Trophoblast cell (in vitro differentiated cells and primary cell): Measurements from ENCODE around the gene MARCHF2. TPM values are rescaled to one million over a fixed set of nuclear protein-coding genes. Genes with fewer than 3 reads are reported as not detected.

Experiments used
- DNase-seq, 2 donors: peaks; one replicate each; pipeline ENCODE4 v3.0.0-alpha.2; 2016
- H2AFZ ChIP-seq: 2 replicates; pipeline ENCODE4 v1.6.1; 2013; ENCODE audit warnings: low read length, moderate library complexity, mild to moderate bottlenecking; ENCODE audit not compliant: insufficient read depth, poor library complexity
- H2AK5ac ChIP-seq: 2 replicates; pipeline ENCODE4 v1.6.1; 2013; ENCODE audit warnings: mild to moderate bottlenecking, low read length
- H2BK120ac ChIP-seq: 2 replicates; pipeline ENCODE4 v1.6.1; 2013; ENCODE audit warnings: low read length, mild to moderate bottlenecking, moderate library complexity; ENCODE audit not compliant: insufficient read depth, poor library complexity
- H2BK12ac ChIP-seq: 2 replicates; pipeline ENCODE4 v1.6.1; 2013; ENCODE audit warnings: mild to moderate bottlenecking, low read length, moderate library complexity
- H2BK5ac ChIP-seq: 2 replicates; pipeline ENCODE4 v1.6.1; 2013; ENCODE audit warnings: low read length, low read depth, moderate library complexity, mild to moderate bottlenecking; ENCODE audit not compliant: poor library complexity
- H3K14ac ChIP-seq: 2 replicates; pipeline ENCODE4 v1.6.1; 2013; ENCODE audit warnings: mild to moderate bottlenecking, low read length
- H3K18ac ChIP-seq: 2 replicates; pipeline ENCODE4 v1.6.1; 2013; ENCODE audit warnings: mild to moderate bottlenecking, low read length
- H3K23ac ChIP-seq: 2 replicates; pipeline ENCODE4 v1.6.1; 2013; ENCODE audit warnings: low read length
- H3K27ac ChIP-seq: 2 replicates; pipeline ENCODE4 v1.5.1; 2013; ENCODE audit warnings: low read depth, mild to moderate bottlenecking, inconsistent platforms, low read length, moderate library complexity
- H3K27me3 ChIP-seq: 2 replicates; pipeline ENCODE4 v1.6.1; 2013; ENCODE audit warnings: inconsistent platforms, mild to moderate bottlenecking, low read length, moderate library complexity; ENCODE audit not compliant: insufficient read depth
- H3K36me3 ChIP-seq, 2 experiments: 1 replicate in 1 of 2; 2 replicates in 1 of 2; pipeline ENCODE4 v1.6.1; 2013; ENCODE audit warnings: low read length in 2 of 2, mild to moderate bottlenecking in 2 of 2, moderate library complexity in 1 of 2; ENCODE audit not compliant: insufficient read depth in 2 of 2, control insufficient read depth in 1 of 2
- H3K4ac ChIP-seq: 2 replicates; pipeline ENCODE4 v1.6.1; 2013; ENCODE audit warnings: low read depth, mild to moderate bottlenecking, low read length, moderate library complexity
- H3K4me1 ChIP-seq, 2 experiments: 1 replicate in 1 of 2; 2 replicates in 1 of 2; pipeline ENCODE4 v1.6.1; 2013; ENCODE audit warnings: low read length in 2 of 2, mild to moderate bottlenecking in 2 of 2, moderate library complexity in 1 of 2; ENCODE audit not compliant: insufficient read depth in 2 of 2, control insufficient read depth in 1 of 2
- H3K4me2 ChIP-seq: 2 replicates; pipeline ENCODE4 v1.6.1; 2013; ENCODE audit warnings: inconsistent platforms, mild to moderate bottlenecking, low read length, moderate library complexity
- H3K4me3 ChIP-seq: 2 replicates; pipeline ENCODE4 v1.5.1; 2013; ENCODE audit warnings: mild to moderate bottlenecking, low read depth, low read length, inconsistent platforms
- H3K79me1 ChIP-seq: one replicate; pipeline ENCODE4 v1.6.1; 2013; ENCODE audit warnings: low read length
- H3K79me2 ChIP-seq: 2 replicates; pipeline ENCODE4 v1.6.1; 2013; ENCODE audit warnings: low read length, mild to moderate bottlenecking; ENCODE audit not compliant: control insufficient read depth, insufficient read depth, poor library complexity
- H3K9ac ChIP-seq: 2 replicates; pipeline ENCODE4 v1.6.1; 2013; ENCODE audit warnings: mild to moderate bottlenecking, low read length
- H3K9me3 ChIP-seq: 2 replicates; pipeline ENCODE4 v1.6.1; 2013; ENCODE audit warnings: low read depth, mild to moderate bottlenecking, control low read depth, inconsistent platforms, low read length; ENCODE audit not compliant: insufficient read depth
- H4K12ac ChIP-seq: 2 replicates; pipeline ENCODE4 v1.6.1; 2013; ENCODE audit warnings: low read depth, mild to moderate bottlenecking, low read length, moderate library complexity
- H4K8ac ChIP-seq: 2 replicates; pipeline ENCODE4 v1.6.1; 2013; ENCODE audit warnings: low read depth, mild to moderate bottlenecking, low read length, moderate library complexity
- H4K91ac ChIP-seq: one replicate; pipeline ENCODE4 v1.6.1; 2013; ENCODE audit warnings: low read depth, mild to moderate bottlenecking, low read length, moderate library complexity
- WGBS: extraction: QIAGEN DNeasy Blood & Tissue Kit; methylation state at CpG from one replicate; pipeline ENCODE4 v1.1.7; 2013; ENCODE audit warnings: missing lambda C conversion rate; ENCODE audit not compliant: insufficient read length, insufficient coverage; ENCODE audit errors: extremely low coverage; 5-methylcytosine and 5-hydroxymethylcytosine counted together
- polyA plus RNA-seq: library from polyadenylated mRNA; stranded (reverse); fragments of 200-250 nt; gene quantifications from 2 replicates; pipeline ENCODE4 v1.2.3, GENCODE V29; 2013

The MARCHF2 gene, protein sequence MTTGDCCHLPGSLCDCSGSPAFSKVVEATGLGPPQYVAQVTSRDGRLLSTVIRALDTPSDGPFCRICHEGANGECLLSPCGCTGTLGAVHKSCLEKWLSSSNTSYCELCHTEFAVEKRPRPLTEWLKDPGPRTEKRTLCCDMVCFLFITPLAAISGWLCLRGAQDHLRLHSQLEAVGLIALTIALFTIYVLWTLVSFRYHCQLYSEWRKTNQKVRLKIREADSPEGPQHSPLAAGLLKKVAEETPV
- polyA plus RNA-seq: 22.2 and 22.7 TPM in 2 replicates

DNA sequence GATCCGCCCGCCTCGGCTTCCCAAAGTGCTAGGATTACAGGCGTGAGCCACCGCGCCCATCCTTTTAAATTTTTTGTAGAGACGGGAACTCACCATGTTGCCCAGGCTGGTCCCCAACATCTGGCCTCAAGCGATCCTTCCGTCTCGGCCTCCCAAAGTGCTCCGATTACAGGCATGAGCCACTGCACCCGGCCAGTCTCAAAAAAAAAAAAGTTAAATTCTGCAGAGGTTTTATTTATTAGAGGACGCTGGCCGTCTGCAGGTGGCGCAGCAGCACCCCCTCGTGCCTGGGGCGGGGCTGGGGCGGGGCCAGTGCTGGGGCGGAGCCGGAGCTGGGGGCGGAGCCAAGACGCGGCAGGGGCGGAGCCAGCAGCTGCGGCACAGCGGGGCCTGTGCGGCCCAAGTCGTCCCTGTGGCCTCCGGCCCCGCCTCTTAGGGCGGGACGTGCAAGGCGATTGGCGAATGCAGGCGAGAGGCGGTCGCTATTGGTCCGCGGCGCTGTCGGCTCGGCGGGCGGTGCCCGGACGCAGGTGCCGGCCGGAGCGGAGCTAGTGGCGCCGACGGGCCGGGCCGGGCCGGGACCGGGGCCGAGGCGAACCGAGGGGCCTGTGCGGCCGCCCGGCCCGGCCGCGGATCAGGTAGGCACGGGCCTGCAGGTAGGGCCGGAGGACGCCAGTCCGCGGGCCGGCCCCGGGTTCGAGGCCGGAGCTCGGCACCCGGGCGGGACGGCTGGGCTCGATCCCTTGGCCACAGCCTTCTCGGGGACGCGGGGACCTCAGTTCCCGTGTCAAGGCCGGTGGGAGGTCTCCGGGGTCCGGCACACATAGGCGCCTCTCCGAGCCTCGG, at the start of gene MARCHF2:
TSS of gene MARCHF2 (plus strand) at position 523 of the 846 bp plus-strand sequence. CDS start 8,536 bp downstream, outside the sequence.
- H3K23ac ChIP-seq: no peak within 1 kb of the TSS
- no peaks in the 10 kb centered on the region for H3K27me3 ChIP-seq
- no peaks in the 10 kb centered on the region for H3K36me3 ChIP-seq
- peaks cover 3% of the 10 kb centered on the region for H3K79me2 ChIP-seq
- H3K14ac ChIP-seq: peak within 1 kb of the TSS; percentile 68
- H3K79me1 ChIP-seq: peaks cover 7% of the 10 kb centered on the region
- H4K91ac ChIP-seq: peak within 1 kb of the TSS; percentile 76
- peak within 1 kb of the TSS; percentile 87 for H3K4me2 ChIP-seq
- H3K4me1 ChIP-seq: peaks cover 12 to 14% of the 10 kb centered on the region in 2 experiments
- H3K18ac ChIP-seq: peak within 1 kb of the TSS; percentile 51
- H3K9ac ChIP-seq: no peak within 1 kb of the TSS
- no peak within 1 kb of the TSS for H3K27ac ChIP-seq
- no CpG with 5 or more reads among the region's 89 CpGs for WGBS
- H2AFZ ChIP-seq: peak within 1 kb of the TSS; percentile 52
- peak within 1 kb of the TSS; percentile 70 for H4K12ac ChIP-seq
- peak within 1 kb of the TSS; percentile 53 for H2AK5ac ChIP-seq
- peak within 1 kb of the TSS; percentile 40 for H2BK120ac ChIP-seq
- peak within 1 kb of the TSS; percentile 78 for H4K8ac ChIP-seq
- H3K4me3 ChIP-seq: peak within 1 kb of the TSS; percentile 81
- H3K4ac ChIP-seq: peak within 1 kb of the TSS; percentile 48
- peak; percentile 98 for DNase-seq
- H2BK12ac ChIP-seq: no peak within 1 kb of the TSS
- no peaks in the 10 kb centered on the region for H3K9me3 ChIP-seq
- no peak within 1 kb of the TSS for H2BK5ac ChIP-seq

DNA sequence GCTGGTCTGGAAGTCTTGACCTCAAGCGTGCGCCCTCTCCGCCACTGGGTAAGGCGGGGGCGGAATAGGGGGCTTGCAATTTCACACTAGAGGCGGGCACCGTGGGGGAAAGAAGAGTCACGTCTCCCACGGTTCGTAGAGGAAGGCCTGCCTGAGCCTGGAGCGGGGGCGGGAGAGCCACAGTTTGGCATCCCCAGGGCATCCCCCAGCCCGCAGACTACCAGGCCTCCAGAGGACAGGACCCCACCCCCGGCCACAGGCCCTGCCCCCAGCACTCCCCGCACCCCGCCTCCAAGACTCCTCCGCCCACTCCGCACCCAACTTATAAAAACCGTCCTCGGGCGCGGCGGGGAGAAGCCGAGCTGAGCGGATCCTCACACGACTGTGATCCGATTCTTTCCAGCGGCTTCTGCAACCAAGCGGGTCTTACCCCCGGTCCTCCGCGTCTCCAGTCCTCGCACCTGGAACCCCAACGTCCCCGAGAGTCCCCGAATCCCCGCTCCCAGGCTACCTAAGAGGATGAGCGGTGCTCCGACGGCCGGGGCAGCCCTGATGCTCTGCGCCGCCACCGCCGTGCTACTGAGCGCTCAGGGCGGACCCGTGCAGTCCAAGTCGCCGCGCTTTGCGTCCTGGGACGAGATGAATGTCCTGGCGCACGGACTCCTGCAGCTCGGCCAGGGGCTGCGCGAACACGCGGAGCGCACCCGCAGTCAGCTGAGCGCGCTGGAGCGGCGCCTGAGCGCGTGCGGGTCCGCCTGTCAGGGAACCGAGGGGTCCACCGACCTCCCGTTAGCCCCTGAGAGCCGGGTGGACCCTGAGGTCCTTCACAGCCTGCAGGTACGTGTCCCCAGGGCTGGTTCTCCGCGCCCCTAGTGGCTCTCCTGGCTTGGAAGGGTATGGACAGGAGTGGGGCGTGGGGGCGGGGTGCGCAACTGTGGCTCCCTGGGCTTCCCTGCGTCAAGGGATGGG, 49.0 kb upstream of the MARCHF2 start, which contains the start of gene ANGPTL4:
TSS of gene ANGPTL4 (plus strand) at position 353 of the 969 bp plus-strand sequence. CDS start at position 520, 167 bp downstream.
- peaks cover 20 to 26% of the 10 kb centered on the region in 2 experiments for H3K4me1 ChIP-seq
- H2AK5ac ChIP-seq: no peak within 1 kb of the TSS
- H3K27me3 ChIP-seq: peaks cover 6% of the 10 kb centered on the region
- peaks cover 10% of the 10 kb centered on the region for H3K79me1 ChIP-seq
- peaks cover 3% of the 10 kb centered on the region for H3K79me2 ChIP-seq
- no peak within 1 kb of the TSS for H2BK5ac ChIP-seq
- peak; percentile 70 to 80 for DNase-seq
- H3K18ac ChIP-seq: no peak within 1 kb of the TSS
- no peak within 1 kb of the TSS for H2BK12ac ChIP-seq
- H4K12ac ChIP-seq: no peak within 1 kb of the TSS
- peak within 1 kb of the TSS; percentile 66 for H2AFZ ChIP-seq
- peaks cover 13% of the 10 kb centered on the region for H3K9me3 ChIP-seq
- H3K14ac ChIP-seq: no peak within 1 kb of the TSS
- H3K27ac ChIP-seq: no peak within 1 kb of the TSS
- peak within 1 kb of the TSS; percentile 48 for H3K4me3 ChIP-seq
- no peak within 1 kb of the TSS for H3K9ac ChIP-seq
- no peak within 1 kb of the TSS for H3K4ac ChIP-seq
- H4K8ac ChIP-seq: peak within 1 kb of the TSS; percentile 25
- no peak within 1 kb of the TSS for H2BK120ac ChIP-seq
- H3K4me2 ChIP-seq: peak within 1 kb of the TSS; percentile 93
- H3K36me3 ChIP-seq: no peaks in the 10 kb centered on the region
- no peak within 1 kb of the TSS for H4K91ac ChIP-seq
- no CpG with 5 or more reads among the region's 81 CpGs for WGBS
- no peak within 1 kb of the TSS for H3K23ac ChIP-seq

DNA sequence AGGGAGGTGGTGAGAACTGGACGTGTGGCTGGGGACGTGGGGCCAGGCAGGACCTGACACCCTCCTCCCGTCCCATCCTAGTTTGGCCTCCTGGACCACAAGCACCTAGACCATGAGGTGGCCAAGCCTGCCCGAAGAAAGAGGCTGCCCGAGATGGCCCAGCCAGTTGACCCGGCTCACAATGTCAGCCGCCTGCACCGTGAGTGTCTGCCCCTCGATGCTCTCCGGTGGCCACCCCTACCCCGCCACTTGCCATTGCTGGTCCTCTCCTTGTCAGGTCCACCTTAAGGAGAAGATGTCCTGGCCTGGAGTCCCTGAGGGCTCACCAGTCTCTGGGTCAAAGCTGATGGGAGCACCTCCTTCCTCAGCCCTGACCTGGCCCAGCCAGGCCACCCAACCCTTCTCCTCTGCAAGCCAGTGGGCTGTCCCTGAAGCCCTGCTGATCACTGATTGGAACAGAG, 47.0 kb upstream of the MARCHF2 start:
- H3K23ac ChIP-seq: no peak overlapping the region
- no peak overlapping the region for H3K9ac ChIP-seq
- peaks cover 6% of the 10 kb centered on the region for H3K27me3 ChIP-seq
- peak in 1 of 2 donors; percentile 37 for DNase-seq
- no peak overlapping the region for H4K12ac ChIP-seq
- peaks cover 12% of the 10 kb centered on the region for H3K9me3 ChIP-seq
- H2AFZ ChIP-seq: no peak overlapping the region
- no peak overlapping the region for H3K18ac ChIP-seq
- no peak overlapping the region for H4K8ac ChIP-seq
- H3K36me3 ChIP-seq: peaks cover 0 to under 1% of the 10 kb centered on the region in 2 experiments
- no peak overlapping the region for H3K4me2 ChIP-seq
- no peak overlapping the region for H3K4ac ChIP-seq
- peak overlapping the region; percentile 3 for H4K91ac ChIP-seq
- H3K27ac ChIP-seq: no peak overlapping the region
- peak overlapping the region; percentile 21 for H2BK12ac ChIP-seq
- H3K4me1 ChIP-seq: peaks cover 21 to 27% of the 10 kb centered on the region in 2 experiments
- peaks cover 3% of the 10 kb centered on the region for H3K79me2 ChIP-seq
- H3K14ac ChIP-seq: no peak overlapping the region
- H2BK5ac ChIP-seq: no peak overlapping the region
- no CpG with 5 or more reads among the region's 11 CpGs for WGBS
- no peak overlapping the region for H2BK120ac ChIP-seq
- H3K79me1 ChIP-seq: peaks cover 10% of the 10 kb centered on the region
- peak overlapping the region; percentile 45 for H2AK5ac ChIP-seq
- no peak overlapping the region for H3K4me3 ChIP-seq
